ENCODE measurements around the gene ARF1.
A peak's percentile ranks its signal among the peaks of the same experiment; 100 is the strongest.

Gene ARF1

DNA sequence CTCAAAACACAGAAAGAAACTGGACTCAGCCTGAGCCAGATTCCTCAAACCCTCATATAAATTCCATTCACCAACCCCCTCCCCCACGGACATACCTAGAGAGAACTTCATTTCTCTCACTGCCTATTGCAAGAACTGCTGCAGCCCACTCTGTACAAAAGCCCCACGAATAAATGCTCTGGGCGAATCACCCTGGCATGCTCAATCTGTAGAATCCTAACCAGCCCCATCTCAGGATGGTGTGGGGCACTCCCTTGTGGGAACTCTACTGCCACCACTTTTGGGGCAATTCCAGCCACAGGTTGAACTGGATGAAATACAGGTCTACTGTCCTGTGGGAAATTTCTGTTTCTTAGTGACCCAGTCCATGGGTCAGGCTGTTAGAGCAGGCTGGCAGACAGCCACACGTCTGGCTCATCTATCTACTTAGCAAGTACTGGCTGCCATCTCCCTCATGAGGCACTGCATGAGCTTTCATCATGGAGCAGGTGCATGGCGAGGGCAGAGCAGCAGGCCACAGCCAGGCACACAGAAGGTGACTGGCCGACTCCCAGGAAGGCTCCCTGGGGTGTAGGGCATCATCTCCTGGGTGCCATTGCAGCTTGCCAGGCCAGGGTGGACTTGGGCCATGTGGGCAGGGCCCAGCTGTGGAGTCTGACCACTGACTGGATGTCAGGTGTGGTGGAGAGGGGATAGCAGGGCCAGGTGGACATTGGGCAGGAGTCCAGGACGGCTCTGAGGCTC, 22.2 kb downstream of the ARF1 start:
- no peak overlapping the region for H3K27ac ChIP-seq (ENCODE audit: low read length)
- no peaks in the 10 kb centered on the region for H3K27me3 ChIP-seq (ENCODE audit: control insufficient read depth, insufficient read depth, low read length)
- WGBS (ENCODE audit: insufficient coverage, insufficient read length), result no CpG with 5 or more reads among the region's 7 CpGs
- no peaks in the 10 kb centered on the region for H3K4me1 ChIP-seq (ENCODE audit: control insufficient read depth, insufficient read depth, low read length)
- H3K4me3 ChIP-seq (ENCODE audit: low read length), result no peak overlapping the region
- H3K36me3 ChIP-seq (ENCODE audit: control insufficient read depth, insufficient read depth, low read length), result peaks cover 20% of the 10 kb centered on the region
- no peak for DNase-seq (ENCODE audit: low read depth, low spot score)
- no peaks in the 10 kb centered on the region for H3K9me3 ChIP-seq (ENCODE audit: control insufficient read depth, insufficient read depth, low read length)

DNA sequence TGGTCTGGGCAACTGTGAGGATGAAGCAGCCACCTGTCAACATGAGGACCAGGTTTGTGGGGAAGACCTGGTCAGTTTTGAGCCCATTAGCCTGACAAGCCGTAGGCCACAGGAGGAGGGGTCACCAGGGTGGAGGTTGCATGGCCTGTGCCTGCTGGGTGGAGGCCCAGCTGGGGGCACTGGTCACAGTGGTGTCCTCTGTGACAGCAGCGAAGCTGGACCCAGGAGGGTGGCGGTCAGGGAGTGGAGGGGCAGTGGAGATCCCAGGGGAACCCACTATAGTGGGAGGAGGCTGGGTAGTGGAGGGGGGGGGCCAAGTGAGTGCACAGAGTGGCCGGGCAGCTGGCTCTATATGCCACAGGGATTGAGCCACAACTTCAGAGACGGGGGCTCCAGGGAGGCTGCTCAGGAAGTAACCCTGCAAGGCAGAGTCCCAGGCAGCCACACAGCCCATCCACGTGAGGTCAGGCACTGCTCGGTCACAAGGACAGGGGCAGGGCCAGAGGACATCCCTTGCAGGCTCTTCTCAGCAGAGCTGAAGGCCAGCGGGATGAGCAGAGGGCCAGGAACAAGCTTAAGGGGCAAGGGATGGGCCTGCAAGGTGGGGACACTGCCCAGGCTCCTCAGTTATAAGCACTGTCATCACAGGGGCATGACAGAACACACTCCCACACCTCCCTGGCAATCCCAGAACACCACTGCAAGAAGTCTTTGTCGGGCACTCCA, 22.9 kb downstream of the ARF1 start:
- DNase-seq (ENCODE audit: low read depth, low spot score), result no peak
- Histone ChIP-seq H3K4me3 (ENCODE audit: low read length) (no peak overlapping the region), H3K36me3 (ENCODE audit: control insufficient read depth, insufficient read depth, low read length) (peaks cover 17% of the 10 kb centered on the region), H3K9me3 (ENCODE audit: control insufficient read depth, insufficient read depth, low read length) (no peaks in the 10 kb centered on the region), H3K4me1 (ENCODE audit: control insufficient read depth, insufficient read depth, low read length) (no peaks in the 10 kb centered on the region), H3K27ac (ENCODE audit: low read length) (no peak overlapping the region), H3K27me3 (ENCODE audit: control insufficient read depth, insufficient read depth, low read length) (no peaks in the 10 kb centered on the region)
- WGBS (ENCODE audit: insufficient coverage, insufficient read length), result no CpG with 5 or more reads among the region's 9 CpGs

DNA sequence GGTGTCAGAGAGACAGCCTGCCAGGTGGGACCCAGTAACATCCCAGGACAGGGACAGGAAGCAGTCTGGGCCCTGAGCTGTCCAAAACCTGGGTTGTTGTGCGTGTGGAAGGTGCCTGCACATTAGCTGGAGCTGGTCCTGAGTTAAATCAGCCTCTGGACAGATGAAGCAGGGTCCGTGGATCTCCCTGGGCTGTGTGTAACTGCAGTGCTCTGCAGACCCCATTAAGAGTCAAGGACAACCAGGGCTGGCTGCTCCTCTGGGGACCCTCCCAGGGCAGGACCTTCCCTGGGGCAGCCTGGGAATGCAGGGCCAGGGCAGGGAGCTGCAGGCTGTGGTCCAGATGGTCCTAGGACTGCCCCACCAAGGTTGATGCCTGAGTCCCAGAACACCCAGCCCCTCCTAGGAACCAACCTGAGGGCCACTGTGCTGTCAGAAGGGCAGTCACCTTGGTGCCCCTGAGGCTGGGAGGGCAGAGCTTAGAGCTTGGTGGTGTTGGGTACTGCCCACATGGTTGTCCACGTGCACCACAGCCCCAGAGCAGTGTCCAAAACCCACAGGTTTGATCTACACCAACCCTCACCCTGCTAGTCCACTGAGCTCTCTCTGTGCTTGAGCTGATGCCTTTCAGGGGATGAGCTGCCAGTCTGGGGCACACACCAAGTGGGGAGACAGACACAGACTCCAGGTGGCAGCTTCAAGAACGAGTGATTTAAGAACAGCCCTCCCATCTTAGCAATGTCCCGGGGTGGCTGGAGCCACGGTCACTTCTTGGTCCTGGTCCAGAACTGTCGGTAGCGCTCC, 23.7 kb downstream of the ARF1 start:
- H3K27me3 ChIP-seq (ENCODE audit: control insufficient read depth, insufficient read depth, low read length), result no peaks in the 10 kb centered on the region
- no peaks in the 10 kb centered on the region for H3K4me1 ChIP-seq (ENCODE audit: control insufficient read depth, insufficient read depth, low read length)
- no peak overlapping the region for H3K27ac ChIP-seq (ENCODE audit: low read length)
- DNase-seq (ENCODE audit: low read depth, low spot score), result no peak
- H3K9me3 ChIP-seq (ENCODE audit: control insufficient read depth, insufficient read depth, low read length), result no peaks in the 10 kb centered on the region
- H3K36me3 ChIP-seq (ENCODE audit: control insufficient read depth, insufficient read depth, low read length), result peaks cover 12% of the 10 kb centered on the region
- no CpG with 5 or more reads among the region's 8 CpGs for WGBS (ENCODE audit: insufficient coverage, insufficient read length)
- H3K4me3 ChIP-seq (ENCODE audit: low read length), result no peak overlapping the region

DNA sequence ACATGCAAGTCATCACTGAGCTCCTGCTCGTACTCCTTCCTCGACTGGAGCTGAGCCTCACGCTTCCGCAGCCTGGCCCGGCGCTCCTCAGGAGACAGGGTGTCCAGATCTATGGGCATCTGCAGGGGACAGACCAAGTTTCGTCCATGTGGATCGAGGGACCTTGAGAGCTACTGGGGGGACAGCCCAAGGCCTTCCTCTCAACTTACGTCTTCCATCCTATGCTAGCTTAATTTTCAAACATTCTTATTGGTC, 24.2 kb downstream of the ARF1 start:
- Histone ChIP-seq H3K9me3 (ENCODE audit: control insufficient read depth, insufficient read depth, low read length) (no peaks in the 10 kb centered on the region), H3K36me3 (ENCODE audit: control insufficient read depth, insufficient read depth, low read length) (peaks cover 12% of the 10 kb centered on the region), H3K4me3 (ENCODE audit: low read length) (no peak overlapping the region), H3K27ac (ENCODE audit: low read length) (no peak overlapping the region), H3K27me3 (ENCODE audit: control insufficient read depth, insufficient read depth, low read length) (no peaks in the 10 kb centered on the region), H3K4me1 (ENCODE audit: control insufficient read depth, insufficient read depth, low read length) (no peaks in the 10 kb centered on the region)
- no peak for DNase-seq (ENCODE audit: low read depth, low spot score)
- WGBS (ENCODE audit: insufficient coverage, insufficient read length), result no CpG with 5 or more reads among the region's 9 CpGs

DNA sequence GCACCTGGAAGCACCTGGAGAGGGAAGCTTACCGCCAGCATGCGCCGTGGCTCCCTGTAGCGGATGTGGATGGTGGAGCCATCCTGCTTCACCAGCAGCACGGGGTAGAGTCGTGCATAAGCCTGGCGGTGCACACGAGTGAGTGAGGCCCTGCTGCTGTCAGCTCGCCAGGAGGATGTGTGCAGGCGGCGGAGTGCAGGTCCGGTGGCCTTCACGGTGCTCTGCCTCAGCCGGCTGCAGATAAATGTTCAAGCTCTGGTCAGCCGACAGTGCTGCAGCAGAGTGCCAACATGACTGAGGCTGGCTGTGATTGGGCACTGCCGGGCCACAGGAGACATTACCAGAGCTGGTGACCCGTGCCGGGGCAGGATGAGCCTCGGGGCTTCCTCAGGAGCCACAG, 25.1 kb downstream of the ARF1 start:
- H3K4me1 ChIP-seq (ENCODE audit: control insufficient read depth, insufficient read depth, low read length), result no peaks in the 10 kb centered on the region
- no peaks in the 10 kb centered on the region for H3K27me3 ChIP-seq (ENCODE audit: control insufficient read depth, insufficient read depth, low read length)
- H3K36me3 ChIP-seq (ENCODE audit: control insufficient read depth, insufficient read depth, low read length), result peaks cover 12% of the 10 kb centered on the region
- no peak for DNase-seq (ENCODE audit: low read depth, low spot score)
- no peak overlapping the region for H3K4me3 ChIP-seq (ENCODE audit: low read length)
- WGBS (ENCODE audit: insufficient coverage, insufficient read length), result no CpG with 5 or more reads among the region's 19 CpGs
- no peaks in the 10 kb centered on the region for H3K9me3 ChIP-seq (ENCODE audit: control insufficient read depth, insufficient read depth, low read length)
- no peak overlapping the region for H3K27ac ChIP-seq (ENCODE audit: low read length)

DNA sequence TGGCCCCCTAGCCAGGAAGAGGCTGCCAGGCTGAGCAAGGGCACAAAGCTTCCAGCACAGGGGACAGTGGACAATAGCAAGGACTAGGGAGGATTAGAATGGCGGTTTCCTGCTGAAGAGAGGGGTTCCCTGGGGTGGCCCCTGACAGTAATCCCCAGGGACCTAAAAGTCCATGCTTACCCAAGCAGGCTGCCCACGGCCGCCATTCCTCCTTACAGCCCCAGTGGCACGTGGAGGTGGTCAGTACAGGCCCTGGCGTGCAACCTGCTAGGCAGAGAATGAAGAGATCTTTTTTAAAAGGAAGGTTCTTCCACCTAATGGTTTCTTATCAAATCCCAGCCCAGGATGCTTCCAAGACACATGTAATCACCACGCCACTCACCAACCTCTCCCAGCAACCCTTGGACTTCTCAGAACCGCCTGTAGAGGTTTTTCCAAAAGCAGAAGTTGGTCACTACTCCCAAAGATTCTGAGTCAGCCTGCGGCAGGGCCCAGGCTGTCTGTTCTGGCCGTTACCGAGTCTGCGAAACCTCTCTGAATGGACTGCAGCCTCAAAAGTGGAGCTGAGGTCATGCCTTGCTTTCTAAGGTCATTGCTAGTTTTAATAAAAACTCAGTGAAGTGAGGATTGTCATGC, 25.7 kb downstream of the ARF1 start:
- Histone ChIP-seq H3K9me3 (ENCODE audit: control insufficient read depth, insufficient read depth, low read length) (no peaks in the 10 kb centered on the region), H3K4me1 (ENCODE audit: control insufficient read depth, insufficient read depth, low read length) (no peaks in the 10 kb centered on the region), H3K27me3 (ENCODE audit: control insufficient read depth, insufficient read depth, low read length) (no peaks in the 10 kb centered on the region), H3K27ac (ENCODE audit: low read length) (no peak overlapping the region), H3K4me3 (ENCODE audit: low read length) (peak overlapping the region; percentile 48; the same call in 1 of the 2 replicates), H3K36me3 (ENCODE audit: control insufficient read depth, insufficient read depth, low read length) (peaks cover 12% of the 10 kb centered on the region)
- WGBS (ENCODE audit: insufficient coverage, insufficient read length), result no CpG with 5 or more reads among the region's 11 CpGs
- no peak for DNase-seq (ENCODE audit: low read depth, low spot score)

DNA sequence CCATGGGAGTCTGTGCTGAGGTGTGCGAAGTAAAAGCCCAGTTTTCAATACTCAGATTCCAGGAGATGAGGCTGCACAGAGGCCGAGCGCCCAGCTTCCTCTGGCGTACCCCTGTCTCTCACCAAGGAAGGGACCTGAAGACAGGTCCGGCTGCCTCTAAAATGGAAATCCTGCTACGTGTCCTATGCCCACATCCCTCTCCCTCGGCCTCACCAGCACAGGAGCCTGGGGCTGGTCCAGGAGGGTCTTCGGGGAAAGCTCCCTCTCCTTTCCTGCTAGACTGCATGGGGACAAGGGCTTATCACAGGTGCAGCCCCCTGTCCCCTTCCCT, 26.2 kb downstream of the ARF1 start:
- no CpG with 5 or more reads among the region's 8 CpGs for WGBS (ENCODE audit: insufficient coverage, insufficient read length)
- Histone ChIP-seq H3K9me3 (ENCODE audit: control insufficient read depth, insufficient read depth, low read length) (no peaks in the 10 kb centered on the region), H3K36me3 (ENCODE audit: control insufficient read depth, insufficient read depth, low read length) (peaks cover 12% of the 10 kb centered on the region), H3K27ac (ENCODE audit: low read length) (no peak overlapping the region), H3K4me3 (ENCODE audit: low read length) (peak overlapping the region; percentile 48), H3K27me3 (ENCODE audit: control insufficient read depth, insufficient read depth, low read length) (no peaks in the 10 kb centered on the region), H3K4me1 (ENCODE audit: control insufficient read depth, insufficient read depth, low read length) (no peaks in the 10 kb centered on the region)
- no peak for DNase-seq (ENCODE audit: low read depth, low spot score)

DNA sequence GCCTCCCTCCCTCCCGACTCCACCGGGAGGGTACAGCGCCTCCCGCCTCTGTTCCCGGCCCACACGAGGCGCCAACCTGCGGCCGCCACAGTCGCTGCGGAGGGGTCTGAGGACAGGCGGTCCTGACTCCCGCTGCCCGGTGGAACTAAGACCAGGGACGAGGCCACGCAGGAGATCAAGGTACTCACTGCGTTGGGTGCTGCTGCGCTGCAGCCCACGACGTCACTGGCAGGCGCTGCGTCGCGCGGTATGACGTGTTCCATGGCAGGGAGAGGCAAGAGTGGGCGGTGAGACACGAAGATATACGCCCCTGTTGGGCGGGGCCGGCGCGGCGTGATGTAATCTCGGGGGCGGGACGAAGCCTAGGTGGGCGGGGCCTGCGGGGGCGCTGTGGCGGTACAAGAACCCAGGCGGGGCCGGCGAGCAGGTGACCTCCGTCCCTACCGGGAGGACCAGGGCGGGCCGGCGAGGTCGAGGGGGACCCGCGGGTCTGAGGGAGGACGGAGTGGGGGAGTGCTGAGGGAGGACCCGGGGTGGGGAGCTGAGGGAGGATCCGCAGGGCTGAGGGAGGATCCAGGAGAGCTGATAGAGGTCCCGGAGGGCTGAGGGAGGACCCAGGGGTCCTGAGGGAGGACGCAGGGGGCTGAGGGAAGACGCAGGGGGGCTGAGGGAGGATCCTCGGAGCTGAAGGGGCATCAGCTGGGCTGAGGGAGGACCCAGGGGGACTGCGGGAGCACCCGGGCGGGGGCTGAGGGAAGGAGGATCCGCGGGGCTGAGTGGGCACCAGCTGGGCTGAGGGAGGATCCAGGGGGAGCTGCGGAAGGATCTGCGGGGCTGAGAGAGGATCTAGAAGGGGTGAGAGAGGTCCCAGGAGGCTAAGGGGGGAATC, 26.8 kb downstream of the ARF1 start, which contains the start of gene MRPL55:
Gene MRPL55 (minus strand): TSS at position 227 of the 889 bp plus-strand sequence. CDS start 1,039 bp downstream, outside the sequence.
- no peaks in the 10 kb centered on the region for H3K9me3 ChIP-seq (ENCODE audit: control insufficient read depth, insufficient read depth, low read length)
- no CpG with 5 or more reads among the region's 66 CpGs for WGBS (ENCODE audit: insufficient coverage, insufficient read length)
- no peaks in the 10 kb centered on the region for H3K27me3 ChIP-seq (ENCODE audit: control insufficient read depth, insufficient read depth, low read length)
- H3K4me3 ChIP-seq (ENCODE audit: low read length), result peak within 1 kb of the TSS; percentile 48
- H3K4me1 ChIP-seq (ENCODE audit: control insufficient read depth, insufficient read depth, low read length), result no peaks in the 10 kb centered on the region
- peak; percentile 83 for DNase-seq (ENCODE audit: low read depth, low spot score)
- peaks cover 12% of the 10 kb centered on the region for H3K36me3 ChIP-seq (ENCODE audit: control insufficient read depth, insufficient read depth, low read length)
- no peak within 1 kb of the TSS for H3K27ac ChIP-seq (ENCODE audit: low read length)

DNA sequence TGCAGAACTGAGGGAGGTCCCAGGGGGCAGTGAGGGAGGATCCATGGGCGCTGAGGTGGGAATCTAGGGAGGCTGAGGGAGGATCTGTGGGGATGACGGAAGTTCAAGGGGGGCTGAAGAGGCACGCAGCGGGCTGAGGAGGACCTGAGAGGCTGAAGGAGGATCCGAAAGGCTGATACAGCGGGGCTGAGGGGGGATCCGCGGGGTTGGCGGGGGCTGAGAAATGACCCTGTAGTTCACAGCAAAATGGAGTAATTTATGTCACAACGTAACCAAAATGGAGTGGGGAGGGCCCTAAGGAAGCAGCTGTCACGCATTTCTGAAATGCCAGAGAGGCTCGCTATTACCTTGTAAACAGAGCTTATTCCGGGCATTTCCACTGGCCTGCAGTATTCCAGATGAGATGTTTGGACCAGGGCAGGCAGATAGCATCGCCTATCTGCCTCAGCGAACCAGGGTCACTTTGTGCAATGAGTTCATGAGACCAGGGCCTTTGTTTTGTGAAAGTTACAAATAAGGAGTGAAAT, 27.5 kb downstream of the ARF1 start:
- Histone ChIP-seq H3K4me1 (ENCODE audit: control insufficient read depth, insufficient read depth, low read length) (no peaks in the 10 kb centered on the region), H3K27ac (ENCODE audit: low read length) (no peak overlapping the region), H3K36me3 (ENCODE audit: control insufficient read depth, insufficient read depth, low read length) (peaks cover 12% of the 10 kb centered on the region), H3K4me3 (ENCODE audit: low read length) (peak overlapping the region; percentile 48; the same call in 1 of the 2 replicates), H3K27me3 (ENCODE audit: control insufficient read depth, insufficient read depth, low read length) (no peaks in the 10 kb centered on the region), H3K9me3 (ENCODE audit: control insufficient read depth, insufficient read depth, low read length) (no peaks in the 10 kb centered on the region)
- DNase-seq (ENCODE audit: low read depth, low spot score), result no peak
- WGBS (ENCODE audit: insufficient coverage, insufficient read length), result no CpG with 5 or more reads among the region's 15 CpGs
